Coronary artery (tissue), 2 donors: ENCODE data around the gene VSX2.

Experiments used
- DNase-seq: peaks from one replicate; pipeline ENCODE4 v3.0.0-alpha.2; 2017; ENCODE audit warnings: low spot score
- H3K27ac ChIP-seq, 2 donors: fragments of 200-600 bp; sonication (generic); one replicate each; pipeline ENCODE4 v1.5.1; 2016 to 2019
- H3K4me3 ChIP-seq: fragments of 200-600 bp; sonication (generic); 2 replicates; pipeline ENCODE4 v1.5.1; 2016; ENCODE audit warnings: mild to moderate bottlenecking, moderate library complexity
- TF ChIP-seq, protein P1 (sequence below): fragments of 200-600 bp; sonication (generic); IDR thresholded peaks from one replicate; pipeline ENCODE4 v1.5.1; 2019; ENCODE audit warnings: antibody characterized with exemption

Gene VSX2

DNA sequence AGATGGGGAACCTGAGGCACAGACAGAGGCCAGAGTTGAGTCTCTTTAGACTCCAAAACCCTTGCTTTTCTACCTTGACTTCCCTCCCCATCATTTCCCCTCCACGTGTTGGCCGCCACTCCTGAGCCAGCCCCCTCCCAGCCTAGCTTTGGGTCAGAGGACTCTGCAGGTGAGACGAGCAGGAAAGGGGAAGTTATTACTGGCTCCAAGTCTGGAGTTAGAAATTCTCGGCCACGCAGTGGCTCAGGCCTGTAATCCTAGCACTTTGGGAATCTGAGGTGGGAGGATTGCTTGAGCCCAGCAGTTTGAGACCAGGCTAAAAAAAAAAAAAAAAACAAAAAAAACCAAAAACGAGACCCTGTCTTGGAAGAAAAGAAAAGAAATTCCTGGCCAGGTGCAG, 8.8 kb downstream of the VSX2 start:
- TF ChIP-seq, protein P1, sequence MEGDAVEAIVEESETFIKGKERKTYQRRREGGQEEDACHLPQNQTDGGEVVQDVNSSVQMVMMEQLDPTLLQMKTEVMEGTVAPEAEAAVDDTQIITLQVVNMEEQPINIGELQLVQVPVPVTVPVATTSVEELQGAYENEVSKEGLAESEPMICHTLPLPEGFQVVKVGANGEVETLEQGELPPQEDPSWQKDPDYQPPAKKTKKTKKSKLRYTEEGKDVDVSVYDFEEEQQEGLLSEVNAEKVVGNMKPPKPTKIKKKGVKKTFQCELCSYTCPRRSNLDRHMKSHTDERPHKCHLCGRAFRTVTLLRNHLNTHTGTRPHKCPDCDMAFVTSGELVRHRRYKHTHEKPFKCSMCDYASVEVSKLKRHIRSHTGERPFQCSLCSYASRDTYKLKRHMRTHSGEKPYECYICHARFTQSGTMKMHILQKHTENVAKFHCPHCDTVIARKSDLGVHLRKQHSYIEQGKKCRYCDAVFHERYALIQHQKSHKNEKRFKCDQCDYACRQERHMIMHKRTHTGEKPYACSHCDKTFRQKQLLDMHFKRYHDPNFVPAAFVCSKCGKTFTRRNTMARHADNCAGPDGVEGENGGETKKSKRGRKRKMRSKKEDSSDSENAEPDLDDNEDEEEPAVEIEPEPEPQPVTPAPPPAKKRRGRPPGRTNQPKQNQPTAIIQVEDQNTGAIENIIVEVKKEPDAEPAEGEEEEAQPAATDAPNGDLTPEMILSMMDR: no peak
- DNase-seq: no peak
- H3K4me3 ChIP-seq: no peak overlapping the region

DNA sequence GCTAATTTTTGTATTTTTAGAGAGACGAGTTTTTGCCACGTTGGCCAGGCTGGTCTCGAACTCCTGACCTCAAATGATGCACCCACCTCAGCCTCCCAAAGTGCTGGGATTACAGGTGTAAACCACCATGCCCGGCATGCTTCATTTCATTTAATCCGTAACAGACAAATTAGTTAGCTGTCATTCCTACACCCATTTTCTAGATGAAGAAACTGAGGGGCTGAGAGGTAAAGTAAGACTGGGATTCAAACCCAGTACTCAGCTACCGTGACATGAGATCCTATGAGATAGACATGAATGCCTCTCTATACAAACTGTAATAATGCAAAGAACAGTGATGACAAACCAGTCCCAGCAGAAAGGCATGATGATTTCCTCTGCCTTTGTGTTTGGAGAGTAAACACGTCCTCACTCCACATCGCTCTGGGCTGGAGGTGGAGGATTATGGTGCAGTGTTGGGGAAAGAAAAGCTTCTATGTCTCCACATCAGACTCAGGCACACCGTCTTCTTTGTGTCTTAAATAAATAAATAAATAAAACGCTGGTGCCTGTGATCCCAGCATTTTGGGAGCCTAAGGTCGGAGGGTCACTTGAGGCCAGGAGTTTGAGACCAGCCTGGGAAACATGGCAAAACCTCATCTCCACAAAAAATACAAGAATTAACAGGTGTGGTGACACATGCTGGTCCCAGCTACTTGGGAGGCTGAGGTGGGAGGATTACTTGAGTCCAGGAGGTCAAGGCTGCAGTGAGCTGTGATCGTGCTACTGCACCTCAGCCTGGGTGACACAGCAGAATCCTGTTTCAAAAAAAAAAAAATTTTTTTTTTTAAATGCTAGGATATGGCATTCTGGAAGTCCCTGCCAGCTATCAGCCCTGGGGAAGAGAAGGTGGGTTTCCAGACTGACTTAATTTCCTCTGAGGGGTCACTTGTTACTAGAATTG, 10.5 kb downstream of the VSX2 start:
- Histone ChIP-seq H3K4me3 (no peak overlapping the region), H3K27ac (no peak overlapping the region)
- DNase-seq: no peak
- TF ChIP-seq, protein P1: no peak

More for the DNA sequence above, 8.8 kb downstream of the VSX2 start:
- no peak overlapping the region for H3K27ac ChIP-seq

DNA sequence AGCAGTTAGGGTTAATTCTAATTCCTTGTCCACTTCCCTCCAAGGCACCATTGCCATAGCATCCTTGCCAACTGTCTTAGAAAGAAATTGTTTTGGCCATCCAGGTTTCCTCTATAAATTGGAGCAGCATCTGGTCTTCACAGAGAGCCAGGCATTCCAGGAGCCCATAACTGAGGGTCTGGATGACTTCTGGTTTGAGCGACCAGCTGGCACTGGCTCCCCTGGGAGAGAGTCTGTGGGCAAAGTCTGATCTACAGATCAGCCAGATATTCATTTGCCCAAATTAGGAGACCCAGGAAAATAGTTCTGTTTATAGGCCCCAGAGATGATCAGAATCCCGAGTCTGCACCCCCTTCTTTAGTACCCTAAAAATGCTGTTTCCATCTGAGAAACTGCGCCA, 16.0 kb downstream of the VSX2 start:
- TF ChIP-seq, protein P1: no peak
- no peak for DNase-seq
- Histone ChIP-seq H3K4me3 (no peak overlapping the region), H3K27ac (no peak overlapping the region)

DNA sequence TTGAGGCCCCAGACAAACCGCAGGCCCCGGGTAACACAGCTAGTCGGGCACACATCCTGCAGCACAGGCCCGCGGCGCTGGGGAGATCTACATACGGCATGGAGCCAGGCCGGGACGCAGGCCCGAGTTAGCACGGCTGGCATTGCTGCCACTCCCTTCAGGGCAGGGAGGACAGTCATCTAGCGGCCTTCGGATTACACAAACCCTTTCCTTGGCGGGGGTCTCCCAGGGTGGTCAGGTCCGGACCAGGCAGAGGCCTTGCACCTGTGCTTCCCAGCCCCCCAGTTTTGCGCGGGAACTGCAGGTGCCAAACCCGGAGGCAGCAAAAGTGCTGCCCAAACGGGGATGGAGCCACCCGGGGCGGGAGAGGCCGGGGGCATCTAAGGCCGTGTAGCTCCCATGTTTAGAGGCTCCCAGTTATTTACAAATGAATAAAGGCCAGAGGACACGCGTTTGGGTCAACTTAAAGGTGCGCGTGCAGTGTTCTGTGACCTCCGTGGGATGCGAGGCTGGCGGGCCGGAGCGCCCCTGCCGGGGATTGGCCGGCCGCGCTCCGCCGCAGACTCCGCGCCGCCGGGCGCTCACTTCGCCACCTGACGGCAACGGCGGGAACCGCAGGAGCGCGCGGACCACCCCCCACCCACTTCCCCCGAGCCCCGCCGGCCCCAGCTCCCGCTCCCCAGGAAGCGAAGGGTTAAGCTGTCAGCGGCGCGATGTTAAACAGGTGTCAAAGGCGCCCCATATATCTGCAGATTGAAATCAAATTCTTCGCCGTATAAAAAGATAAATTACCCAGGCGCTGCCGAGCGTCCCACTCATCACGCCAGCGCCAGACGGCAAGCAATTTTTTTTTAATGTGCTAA, 18.1 kb downstream of the VSX2 start:
- Histone ChIP-seq H3K4me3 (peak overlapping the region; percentile 73), H3K27ac (no peak overlapping the region)
- no peak for DNase-seq
- TF ChIP-seq, protein P1: peak; percentile 99

DNA sequence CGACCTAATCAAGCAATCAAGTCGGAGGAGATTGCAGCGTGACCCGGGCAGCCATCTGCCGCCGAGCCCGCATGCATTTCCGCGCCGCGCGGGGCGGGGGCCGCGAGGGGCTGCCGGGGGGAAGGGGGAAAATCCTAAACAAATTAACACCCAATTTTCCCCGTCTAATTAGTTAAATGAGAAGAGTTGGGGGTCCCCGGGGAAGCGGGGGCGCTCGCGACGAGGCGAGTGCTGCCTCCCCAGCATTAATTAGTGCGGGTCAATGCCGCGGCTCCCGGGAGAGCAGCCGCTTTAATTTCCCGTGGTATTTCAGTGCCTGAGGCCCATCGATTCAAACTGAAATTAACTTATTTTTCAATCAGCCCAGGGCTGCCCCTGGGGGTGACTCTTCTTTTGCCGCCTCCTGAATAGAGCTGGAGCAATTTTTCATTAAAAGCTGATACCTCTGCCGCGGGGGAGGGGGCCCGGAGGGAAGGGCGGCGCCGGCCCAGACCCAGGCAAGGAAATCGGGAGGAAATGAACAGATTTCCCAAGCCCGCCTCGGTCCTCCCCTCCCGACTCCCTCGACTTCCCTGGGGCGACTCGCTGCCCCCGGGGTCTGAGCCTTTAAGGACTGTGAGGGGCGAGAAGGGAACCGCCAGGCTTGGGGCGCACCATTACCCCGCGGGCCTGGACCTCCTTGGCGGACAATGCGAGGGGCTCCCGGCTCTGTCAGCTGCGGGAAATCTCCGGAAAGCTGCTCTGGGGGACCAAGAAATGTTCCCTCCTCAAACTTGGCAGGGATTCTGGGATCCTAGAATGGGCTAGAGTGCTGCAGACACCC, 18.9 kb downstream of the VSX2 start:
- H3K4me3 ChIP-seq: peak overlapping the region; percentile 73
- DNase-seq: no peak
- TF ChIP-seq, protein P1: no peak
- H3K27ac ChIP-seq: no peak overlapping the region

DNA sequence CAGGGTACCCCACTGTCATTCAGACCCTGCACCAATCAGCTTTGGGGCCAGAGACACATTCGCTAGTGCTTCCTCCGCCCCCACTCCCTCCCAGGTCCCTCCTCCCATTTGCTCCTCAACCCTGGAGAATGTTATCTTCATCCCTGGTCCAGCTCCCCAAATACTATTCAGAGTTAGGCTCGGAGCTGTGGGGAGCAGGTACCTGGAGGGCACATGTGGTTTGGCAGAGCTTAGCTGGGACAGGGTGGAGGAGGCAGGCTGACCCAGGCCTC, 19.5 kb downstream of the VSX2 start:
- no peak overlapping the region for H3K27ac ChIP-seq
- no peak for DNase-seq
- TF ChIP-seq, protein P1: no peak
- H3K4me3 ChIP-seq: peak overlapping the region; percentile 73
